GM12878 (cell line): ENCODE measurements around the gene ERVH48-1. TPM values are rescaled to one million over a fixed set of nuclear protein-coding genes. Genes with fewer than 3 reads are reported as not detected.

Source experiments
- microRNA-seq: library from miRNA; unstranded; fragments of <30 nt; microRNA quantifications from one replicate; pipeline ENCODE4, GENCODE V29; 2018
- polyA plus RNA-seq, 11 experiments: library from polyadenylated mRNA; depleted of rRNA in 4 of 11; unstranded in 6 of 11; stranded (reverse) in 5 of 11; fragments of >200 nt; fragmentation: Nextera tagmentation in 4 of 11; fragmentation: Illumina TruSeq in 1 of 11; extraction: Ambion mirVana in 4 of 11; extraction: Trizol in 1 of 11; gene quantifications; 1 replicate in 1 of 11; 2 replicates in 10 of 11; pipeline versions ENCODE4 v1.2.1 to v1.2.3, GENCODE V29; 2011 to 2016; ENCODE audit warnings: inconsistent platforms in 2 of 11, missing spikeins in 2 of 11, low read depth in 1 of 11
- small RNA-seq: library from RNA; depleted of rRNA; stranded (forward); fragments of <200 nt; gene quantifications from one replicate; pipeline ENCODE3, GENCODE V24; 2014
- total RNA-seq, 4 experiments: library from RNA; depleted of rRNA in 3 of 4; stranded (reverse); fragments of >200 nt in 3 of 4; fragmentation: Illumina TruSeq in 1 of 4; extraction: Trizol in 1 of 4; gene quantifications; 2 replicates each; pipeline versions ENCODE4 v1.2.1 to v1.2.3, GENCODE V29; 2013 to 2021

The ERVH48-1 gene
- total and polyA plus RNA-seq, 10 of the 15 experiments (the other 5 are each of a cell fraction or from before 2014, with no cell fraction given), result 0.03 to 0.30 (median 0.13) TPM; not detected in 7

Small RNA genes lying within 50 kb of the gene (microRNA-seq; reads per million reads assigned to microRNA genes)
- gene MIR5692B, result not detected

Small RNA genes lying within 50 kb of the gene (small RNA-seq; reads per million reads assigned to genes)
- not detected for gene MIR5692B

Other genes with a start within 250 kb of the ERVH48-1 start
- 13.8 and 17.5 TPM in 2 replicates for gene WDR4, start 46.1 kb downstream of the ERVH48-1 start, total RNA-seq (2014; rRNA removed)
- 15.2 and 17.1 TPM in 2 replicates for gene WDR4, start 46.1 kb downstream of the ERVH48-1 start, total RNA-seq (2014; rRNA removed; fragmentation: Illumina TruSeq; extraction: Trizol)
- gene WDR4, start 46.1 kb downstream of the ERVH48-1 start, total RNA-seq (2021), result 39.4 and 41.3 TPM in 2 replicates
- 8.8 and 14.1 TPM in 2 replicates for gene WDR4, start 46.1 kb downstream of the ERVH48-1 start, polyA plus RNA-seq (2011; rRNA removed)
- 10.3 and 19.8 TPM in 2 replicates for gene WDR4, start 46.1 kb downstream of the ERVH48-1 start, polyA plus RNA-seq (2014; fragmentation: Illumina TruSeq; extraction: Trizol)
- 1 to 10 TPM; 2.1 to 9.1 TPM for gene WDR4, start 46.1 kb downstream of the ERVH48-1 start, polyA plus RNA-seq (2014; fragmentation: Nextera tagmentation; extraction: Ambion mirVana)
- gene WDR4, start 46.1 kb downstream of the ERVH48-1 start, polyA plus RNA-seq (2014; rRNA removed), result 45.3 and 51.8 TPM in 2 replicates
- 10 to 100 TPM; 37.7 to 40.1 TPM for gene WDR4, start 46.1 kb downstream of the ERVH48-1 start, polyA plus RNA-seq (2016; fragmentation: Nextera tagmentation; extraction: Ambion mirVana)
- 31.6 and 31.9 TPM in 2 replicates for gene NDUFV3, start 32.3 kb downstream of the ERVH48-1 start, total RNA-seq (2014; rRNA removed)
- gene NDUFV3, start 32.3 kb downstream of the ERVH48-1 start, total RNA-seq (2014; rRNA removed; fragmentation: Illumina TruSeq; extraction: Trizol), result 32.7 and 34.2 TPM in 2 replicates
- 27.7 and 28.4 TPM in 2 replicates for gene NDUFV3, start 32.3 kb downstream of the ERVH48-1 start, total RNA-seq (2021)
- gene NDUFV3, start 32.3 kb downstream of the ERVH48-1 start, polyA plus RNA-seq (2011; rRNA removed), result 10.6 and 13.4 TPM in 2 replicates
- gene NDUFV3, start 32.3 kb downstream of the ERVH48-1 start, polyA plus RNA-seq (2014; fragmentation: Illumina TruSeq; extraction: Trizol), result 24.8 and 33.3 TPM in 2 replicates
- gene NDUFV3, start 32.3 kb downstream of the ERVH48-1 start, polyA plus RNA-seq (2014; fragmentation: Nextera tagmentation; extraction: Ambion mirVana), result 1 to 10 TPM; 7.0 to 9.1 TPM
- gene NDUFV3, start 32.3 kb downstream of the ERVH48-1 start, polyA plus RNA-seq (2014; rRNA removed), result 27.6 and 31.3 TPM in 2 replicates
- gene NDUFV3, start 32.3 kb downstream of the ERVH48-1 start, polyA plus RNA-seq (2016; fragmentation: Nextera tagmentation; extraction: Ambion mirVana), result 10 to 100 TPM; 42.2 to 44.7 TPM
- 6.9 and 10.0 TPM in 2 replicates for gene PKNOX1, start 48.9 kb upstream of the ERVH48-1 start, total RNA-seq (2014; rRNA removed)
- 7.3 and 7.7 TPM in 2 replicates for gene PKNOX1, start 48.9 kb upstream of the ERVH48-1 start, total RNA-seq (2014; rRNA removed; fragmentation: Illumina TruSeq; extraction: Trizol)
- 11.9 and 13.3 TPM in 2 replicates for gene PKNOX1, start 48.9 kb upstream of the ERVH48-1 start, total RNA-seq (2021)
- 21.4 and 23.7 TPM in 2 replicates for gene PKNOX1, start 48.9 kb upstream of the ERVH48-1 start, polyA plus RNA-seq (2011; rRNA removed)
- gene PKNOX1, start 48.9 kb upstream of the ERVH48-1 start, polyA plus RNA-seq (2014; fragmentation: Illumina TruSeq; extraction: Trizol), result 10.5 and 16.0 TPM in 2 replicates
- 10 to 100 TPM in 1 of 2 experiments, 1 to 10 TPM in 1; 9.5 to 11.3 TPM for gene PKNOX1, start 48.9 kb upstream of the ERVH48-1 start, polyA plus RNA-seq (2014; fragmentation: Nextera tagmentation; extraction: Ambion mirVana)
- 14.4 and 14.8 TPM in 2 replicates for gene PKNOX1, start 48.9 kb upstream of the ERVH48-1 start, polyA plus RNA-seq (2014; rRNA removed)
- gene PKNOX1, start 48.9 kb upstream of the ERVH48-1 start, polyA plus RNA-seq (2016; fragmentation: Nextera tagmentation; extraction: Ambion mirVana), result 10 to 100 TPM; 20.8 to 22.9 TPM
- 2.2 and 2.9 TPM in 2 replicates for gene CBS, start 150.2 kb upstream of the ERVH48-1 start, total RNA-seq (2014; rRNA removed)
- gene CBS, start 150.2 kb upstream of the ERVH48-1 start, total RNA-seq (2014; rRNA removed; fragmentation: Illumina TruSeq; extraction: Trizol), result 0.69 and 1.0 TPM in 2 replicates
- 4.2 and 4.8 TPM in 2 replicates for gene CBS, start 150.2 kb upstream of the ERVH48-1 start, total RNA-seq (2021)
- gene CBS, start 150.2 kb upstream of the ERVH48-1 start, polyA plus RNA-seq (2011; rRNA removed), result 0.19 and 0.29 TPM in 2 replicates
- 0.63 and 1.2 TPM in 2 replicates for gene CBS, start 150.2 kb upstream of the ERVH48-1 start, polyA plus RNA-seq (2014; fragmentation: Illumina TruSeq; extraction: Trizol)
- under 1 TPM; 0.10 to 0.20 TPM for gene CBS, start 150.2 kb upstream of the ERVH48-1 start, polyA plus RNA-seq (2014; fragmentation: Nextera tagmentation; extraction: Ambion mirVana)
- 2.1 and 3.5 TPM in 2 replicates for gene CBS, start 150.2 kb upstream of the ERVH48-1 start, polyA plus RNA-seq (2014; rRNA removed)
- 1 to 10 TPM; 4.0 to 4.4 TPM for gene CBS, start 150.2 kb upstream of the ERVH48-1 start, polyA plus RNA-seq (2016; fragmentation: Nextera tagmentation; extraction: Ambion mirVana)
- gene U2AF1, start 181.9 kb upstream of the ERVH48-1 start, total RNA-seq (2014; rRNA removed), result 30.3 and 38.4 TPM in 2 replicates
- gene U2AF1, start 181.9 kb upstream of the ERVH48-1 start, total RNA-seq (2014; rRNA removed; fragmentation: Illumina TruSeq; extraction: Trizol), result 21.1 and 21.5 TPM in 2 replicates
- gene U2AF1, start 181.9 kb upstream of the ERVH48-1 start, total RNA-seq (2021), result 8.6 and 14.4 TPM in 2 replicates
- gene U2AF1, start 181.9 kb upstream of the ERVH48-1 start, polyA plus RNA-seq (2011; rRNA removed), result 31.4 and 34.1 TPM in 2 replicates
- 57.3 and 103 TPM in 2 replicates for gene U2AF1, start 181.9 kb upstream of the ERVH48-1 start, polyA plus RNA-seq (2014; fragmentation: Illumina TruSeq; extraction: Trizol)
- 10 to 100 TPM; 48.4 to 71.7 TPM for gene U2AF1, start 181.9 kb upstream of the ERVH48-1 start, polyA plus RNA-seq (2014; fragmentation: Nextera tagmentation; extraction: Ambion mirVana)
- 108 and 161 TPM in 2 replicates for gene U2AF1, start 181.9 kb upstream of the ERVH48-1 start, polyA plus RNA-seq (2014; rRNA removed)
- 100 to 1,000 TPM; 135 to 182 TPM for gene U2AF1, start 181.9 kb upstream of the ERVH48-1 start, polyA plus RNA-seq (2016; fragmentation: Nextera tagmentation; extraction: Ambion mirVana)
- gene CRYAA, start 243.4 kb upstream of the ERVH48-1 start, total RNA-seq (2014; rRNA removed), result not detected in 2 replicates
- not detected in 2 replicates for gene CRYAA, start 243.4 kb upstream of the ERVH48-1 start, total RNA-seq (2014; rRNA removed; fragmentation: Illumina TruSeq; extraction: Trizol)
- not detected in 2 replicates for gene CRYAA, start 243.4 kb upstream of the ERVH48-1 start, total RNA-seq (2021)
- gene CRYAA, start 243.4 kb upstream of the ERVH48-1 start, polyA plus RNA-seq (2011; rRNA removed), result not detected in 2 replicates
- gene CRYAA, start 243.4 kb upstream of the ERVH48-1 start, polyA plus RNA-seq (2014; fragmentation: Illumina TruSeq; extraction: Trizol), result not detected in 2 replicates
- gene CRYAA, start 243.4 kb upstream of the ERVH48-1 start, polyA plus RNA-seq (2014; fragmentation: Nextera tagmentation; extraction: Ambion mirVana), result not detected
- gene CRYAA, start 243.4 kb upstream of the ERVH48-1 start, polyA plus RNA-seq (2014; rRNA removed), result not detected in 2 replicates
- not detected for gene CRYAA, start 243.4 kb upstream of the ERVH48-1 start, polyA plus RNA-seq (2016; fragmentation: Nextera tagmentation; extraction: Ambion mirVana)